ENCODE measurements around the gene HOXA7. TPM values are rescaled to one million over a fixed set of nuclear protein-coding genes. Genes with fewer than 3 reads are reported as not detected.

HOXA7 gene
- total RNA-seq, 1 donor from 2014 or later, result not detected

GRCh38 chr7:27151341-27151930 is 5.0 kb downstream of the HOXA7 start:
- intact Hi-C loops (cut with micrococcal nuclease), result loop anchor here (2.0 kb wide), 2 partner anchors 15 to 55 kb away; no protein-coding TSS in a partner anchor

GRCh38 chr7:27150568-27151340 is 5.7 kb downstream of the HOXA7 start:
- intact Hi-C loops (cut with micrococcal nuclease), result loop anchor here (1.0 to 2.0 kb wide), 3 partner anchors 10 to 54 kb away; no protein-coding TSS in a partner anchor

- intact Hi-C loops (cut with micrococcal nuclease), result loop anchor here (1.0 to 2.0 kb wide), 3 partner anchors 10 to 53 kb away; no protein-coding TSS in a partner anchor
Observed at GRCh38 chr7:27149842-27150567, 6.5 kb downstream of the HOXA7 start.

GRCh38 chr7:27148756-27149641 is 7.5 kb downstream of the HOXA7 start:
- intact Hi-C loops (cut with micrococcal nuclease), result no loop called here

GRCh38 chr7:27148031-27148755 is 8.3 kb downstream of the HOXA7 start:
- intact Hi-C loops (cut with micrococcal nuclease), result no loop called here

DNA sequence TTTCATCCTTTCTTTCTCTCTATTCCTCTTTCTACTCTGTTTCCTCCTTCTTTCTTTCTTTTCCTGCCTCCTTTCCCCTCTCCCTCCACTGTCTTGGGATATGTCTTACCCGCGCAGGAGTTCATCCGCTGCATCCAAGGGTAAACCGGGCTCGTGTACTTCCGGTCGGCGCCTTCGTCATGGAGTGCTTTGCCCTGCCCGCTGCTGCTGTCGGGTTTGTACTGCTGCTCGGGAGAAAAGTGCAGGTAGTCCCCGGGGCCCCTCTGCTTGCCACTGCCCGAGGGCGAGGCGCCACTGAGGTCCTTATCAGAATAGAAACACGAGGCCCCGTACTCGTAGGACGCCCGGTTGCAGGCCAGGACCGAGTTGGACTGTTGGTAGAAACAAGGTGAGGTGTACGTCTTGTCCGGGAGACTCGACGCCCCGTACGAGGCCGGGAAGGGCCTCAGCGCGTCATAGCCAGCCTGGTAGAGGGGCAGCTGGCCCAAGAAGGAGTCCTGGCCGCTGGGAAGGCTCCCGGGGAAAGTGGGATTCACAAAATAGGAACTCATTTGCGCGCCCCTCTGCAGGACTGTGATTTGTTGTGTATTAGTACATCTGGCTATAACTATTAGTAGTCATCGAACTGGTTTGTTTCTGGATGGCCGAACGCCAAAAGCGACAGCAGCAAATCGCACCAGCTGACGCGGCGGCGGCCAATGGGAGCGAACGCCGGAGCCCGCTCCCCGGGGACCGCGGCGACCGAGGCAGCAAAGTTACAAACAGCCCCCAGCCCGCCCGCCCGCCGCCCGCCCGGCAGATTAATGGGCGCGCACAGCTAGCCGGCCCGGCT is 9.1 kb downstream of the HOXA7 start, which contains the start of gene HOXA6:
TSS of gene HOXA6 (minus strand) at position 576 of the 832 bp plus-strand sequence. CDS start at position 551, 25 bp downstream.
- intact Hi-C loops (cut with micrococcal nuclease), result no loop called here

- intact Hi-C loops (cut with micrococcal nuclease), result no loop called here
Observed at GRCh38 chr7:27146491-27147198, 9.8 kb downstream of the HOXA7 start.

- intact Hi-C loops (cut with micrococcal nuclease), result no loop called here
Observed at GRCh38 chr7:27145914-27146412, 10.5 kb downstream of the HOXA7 start.

DNA sequence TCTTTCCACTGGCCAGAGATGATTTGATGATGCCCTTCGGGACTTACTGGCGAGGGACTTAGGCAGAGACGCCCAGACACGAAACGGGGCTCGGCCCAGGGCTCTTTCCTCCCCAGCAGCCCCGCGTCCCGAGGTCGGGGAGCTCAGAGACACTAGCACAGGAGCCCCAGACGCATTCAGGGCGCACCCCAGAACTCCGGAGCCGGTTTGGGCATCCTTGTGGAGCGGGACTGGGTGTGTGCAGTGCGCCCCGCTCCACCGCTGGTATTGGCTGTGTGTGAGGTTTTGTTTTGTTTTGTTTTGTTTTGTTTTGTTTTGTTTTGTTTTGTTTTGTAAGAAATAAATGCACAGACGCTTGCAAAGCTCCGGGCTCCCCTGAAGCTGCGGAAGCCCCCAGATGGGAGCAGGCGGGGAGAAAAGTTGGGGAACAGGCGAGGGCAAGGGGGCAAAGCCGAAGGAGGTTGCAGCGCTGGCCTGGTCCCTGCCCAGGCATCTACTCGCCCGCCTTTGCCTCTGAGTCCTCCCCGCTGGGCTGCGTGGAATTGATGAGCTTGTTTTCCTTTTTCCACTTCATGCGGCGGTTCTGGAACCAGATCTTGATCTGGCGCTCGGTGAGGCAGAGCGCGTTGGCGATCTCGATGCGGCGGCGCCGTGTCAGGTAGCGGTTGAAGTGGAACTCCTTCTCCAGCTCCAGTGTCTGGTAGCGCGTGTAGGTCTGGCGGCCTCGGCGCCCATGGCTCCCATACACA is 11.1 kb downstream of the HOXA7 start:
- intact Hi-C loops (cut with micrococcal nuclease), result no loop called here

DNA sequence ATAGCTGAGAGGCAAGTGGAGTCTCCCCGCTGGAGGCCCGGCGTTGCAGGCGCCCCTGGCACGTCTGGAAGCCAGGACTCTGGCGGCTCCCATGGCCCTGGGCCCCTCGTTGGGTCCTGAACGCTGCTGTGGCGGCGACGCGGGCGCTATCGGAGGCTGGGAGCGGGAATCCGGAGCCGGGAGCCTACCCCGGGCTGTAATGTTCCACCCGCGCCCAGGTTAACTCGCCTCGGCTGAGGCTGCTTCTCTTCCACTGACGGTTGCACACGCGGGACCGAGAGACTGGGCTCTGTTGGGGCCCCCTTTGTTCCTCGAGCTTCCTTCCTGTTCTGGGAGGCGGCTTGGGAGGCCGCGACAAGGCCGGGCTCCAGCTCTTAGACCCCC is 11.7 kb downstream of the HOXA7 start:
- intact Hi-C loops (cut with micrococcal nuclease), result no loop called here

DNA sequence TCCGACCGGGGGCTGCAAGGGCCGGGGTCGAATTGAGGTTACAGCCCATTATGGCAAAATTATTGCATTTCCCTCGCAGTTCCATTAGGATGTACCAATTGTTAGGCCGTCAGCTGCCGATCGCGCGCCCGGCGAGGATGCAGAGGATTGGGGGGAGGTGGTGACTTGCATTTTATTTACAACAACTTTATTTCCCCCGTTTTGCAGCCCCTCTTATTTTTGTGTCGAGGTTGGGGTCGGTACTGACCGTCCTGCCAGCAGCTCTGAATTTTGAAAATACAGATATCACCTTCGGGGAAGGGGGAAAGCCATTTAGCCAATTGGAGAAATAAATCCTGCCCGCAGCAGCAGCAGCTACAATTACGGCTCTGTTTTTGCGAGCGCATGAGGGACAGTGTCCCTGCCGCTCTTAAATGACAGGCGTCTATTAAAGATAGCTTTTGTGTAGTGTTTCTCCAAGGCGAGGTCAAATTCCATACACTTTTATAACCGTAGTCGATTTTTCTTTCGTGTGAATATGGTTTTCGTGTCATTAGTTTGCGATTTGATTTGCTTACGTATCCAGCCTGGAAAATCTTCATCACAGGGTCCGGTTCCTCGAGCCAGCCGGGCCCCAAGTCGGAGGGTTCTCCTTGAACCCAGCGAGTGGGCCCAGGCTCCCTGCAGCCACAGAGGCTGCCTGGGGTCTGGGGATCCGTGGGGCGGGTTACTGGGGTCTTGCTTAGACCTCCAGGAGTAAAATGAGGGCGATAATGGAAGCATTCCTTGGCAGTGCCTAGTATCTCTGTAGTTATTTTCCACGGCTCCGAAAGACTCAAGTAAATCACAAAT is 12.3 kb downstream of the HOXA7 start:
- intact Hi-C loops (cut with micrococcal nuclease), result no loop called here

GRCh38 chr7:27143023-27143949 is 13.2 kb downstream of the HOXA7 start, which contains the start of gene HOXA5:
TSS of gene HOXA5 (minus strand) at chr7:27143681. CDS start at chr7:27143607, 74 bp downstream.
- intact Hi-C loops (cut with micrococcal nuclease), result no loop called here

- intact Hi-C loops (cut with micrococcal nuclease), result no loop called here
Observed at GRCh38 chr7:27142580-27143022, 13.9 kb downstream of the HOXA7 start.

DNA sequence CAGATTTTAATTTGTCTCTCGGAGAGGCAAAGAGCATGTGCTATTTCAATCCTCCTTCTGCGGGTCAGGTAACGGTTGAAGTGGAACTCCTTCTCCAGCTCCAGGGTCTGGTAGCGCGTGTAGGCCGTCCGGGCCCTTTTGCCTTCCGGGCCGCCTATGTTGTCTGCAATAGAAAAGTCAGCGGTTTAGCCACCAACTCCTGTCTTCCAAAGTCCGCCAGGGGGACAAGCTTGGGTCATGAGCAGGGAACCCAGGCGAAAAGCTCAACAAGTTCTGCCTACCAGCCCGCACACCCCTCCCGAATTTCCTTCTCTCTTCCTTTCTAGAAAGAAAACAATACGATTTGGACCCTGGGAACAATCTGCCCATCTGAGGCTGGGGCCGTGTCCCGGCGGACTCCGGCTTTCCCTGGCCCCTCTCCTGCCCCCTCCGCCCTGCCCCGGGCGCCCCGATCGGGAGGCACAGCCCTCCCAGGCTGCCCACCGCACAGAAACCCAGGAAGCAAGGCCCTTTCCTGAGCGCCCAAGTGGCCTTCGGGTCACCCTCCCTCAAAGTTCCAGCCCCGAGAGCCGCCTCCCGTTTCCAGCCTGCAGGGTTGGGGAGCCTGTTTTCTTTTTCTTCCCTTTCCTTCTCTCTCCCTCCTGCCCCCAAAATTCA is 14.4 kb downstream of the HOXA7 start:
- intact Hi-C loops (cut with micrococcal nuclease), result no loop called here

Data from T-helper 2 cell treated with Interferon-gamma antibody and Interleukin-4, amounts not matched to agents 100 ng/mL and 5 ng/mL, for 36 hours (primary cell).